Measurements from ENCODE around the gene TIMM22.

TIMM22 gene

DNA sequence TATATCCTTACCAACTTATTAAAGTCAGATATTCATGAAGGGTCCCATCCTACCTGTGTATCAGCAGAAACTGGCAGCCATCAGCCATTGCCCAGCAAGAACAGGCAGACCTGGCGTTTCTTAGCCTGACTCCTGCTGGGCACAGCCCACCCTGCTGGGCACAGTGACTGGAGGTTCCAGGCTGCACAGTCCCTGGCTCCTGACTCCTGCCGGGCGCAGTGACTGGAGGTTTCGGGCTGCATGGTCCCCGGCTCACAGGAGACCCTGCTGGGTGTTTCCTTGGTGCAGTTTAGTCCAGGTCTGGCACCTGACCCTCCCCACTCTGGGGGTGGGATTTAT is 6.7 kb downstream of the TIMM22 start:
- Histone ChIP-seq H3K9me2 (replicated peaks; ENCODE audit: control insufficient read depth, low read length) (no peaks in the 10 kb centered on the region), H3K27me3 (ENCODE audit: control insufficient read depth, low read length) (no peaks in the 10 kb centered on the region), H3K27ac (ENCODE audit: low read depth, low read length) (no peak overlapping the region), H3K4me1 (ENCODE audit: control insufficient read depth, low read length) (peaks cover 10% of the 10 kb centered on the region), H3K9me3 (ENCODE audit: control insufficient read depth, insufficient read depth, low read length) (no peaks in the 10 kb centered on the region), H3K79me2 (ENCODE audit: control insufficient read depth, low read length) (peaks cover 12% of the 10 kb centered on the region), H3F3A (ENCODE audit: control insufficient read depth, insufficient read depth) (peaks cover 26% of the 10 kb centered on the region), H3K4me2 (ENCODE audit: low read length) (no peak overlapping the region), H4K20me1 (ENCODE audit: control insufficient read depth, insufficient read depth, low read depth, low read length) (peaks cover 18% of the 10 kb centered on the region; the same call in 1 of the 2 replicates), H3K4me3 (ENCODE audit: low read length) (no peak overlapping the region), H3K36me3 (ENCODE audit: control insufficient read depth, low read length) (peaks cover 89% of the 10 kb centered on the region)
- no peak for TF ChIP-seq EZH2phosphoT487 (IDR thresholded peaks at IDR 0.05; ENCODE audit: borderline replicate concordance, low read length)
- TF ChIP-seq, protein P1, sequence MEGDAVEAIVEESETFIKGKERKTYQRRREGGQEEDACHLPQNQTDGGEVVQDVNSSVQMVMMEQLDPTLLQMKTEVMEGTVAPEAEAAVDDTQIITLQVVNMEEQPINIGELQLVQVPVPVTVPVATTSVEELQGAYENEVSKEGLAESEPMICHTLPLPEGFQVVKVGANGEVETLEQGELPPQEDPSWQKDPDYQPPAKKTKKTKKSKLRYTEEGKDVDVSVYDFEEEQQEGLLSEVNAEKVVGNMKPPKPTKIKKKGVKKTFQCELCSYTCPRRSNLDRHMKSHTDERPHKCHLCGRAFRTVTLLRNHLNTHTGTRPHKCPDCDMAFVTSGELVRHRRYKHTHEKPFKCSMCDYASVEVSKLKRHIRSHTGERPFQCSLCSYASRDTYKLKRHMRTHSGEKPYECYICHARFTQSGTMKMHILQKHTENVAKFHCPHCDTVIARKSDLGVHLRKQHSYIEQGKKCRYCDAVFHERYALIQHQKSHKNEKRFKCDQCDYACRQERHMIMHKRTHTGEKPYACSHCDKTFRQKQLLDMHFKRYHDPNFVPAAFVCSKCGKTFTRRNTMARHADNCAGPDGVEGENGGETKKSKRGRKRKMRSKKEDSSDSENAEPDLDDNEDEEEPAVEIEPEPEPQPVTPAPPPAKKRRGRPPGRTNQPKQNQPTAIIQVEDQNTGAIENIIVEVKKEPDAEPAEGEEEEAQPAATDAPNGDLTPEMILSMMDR (IDR thresholded peaks at IDR 0.05; ENCODE audit: low read depth, low read length, poor library complexity, severe bottlenecking), result no peak

DNA sequence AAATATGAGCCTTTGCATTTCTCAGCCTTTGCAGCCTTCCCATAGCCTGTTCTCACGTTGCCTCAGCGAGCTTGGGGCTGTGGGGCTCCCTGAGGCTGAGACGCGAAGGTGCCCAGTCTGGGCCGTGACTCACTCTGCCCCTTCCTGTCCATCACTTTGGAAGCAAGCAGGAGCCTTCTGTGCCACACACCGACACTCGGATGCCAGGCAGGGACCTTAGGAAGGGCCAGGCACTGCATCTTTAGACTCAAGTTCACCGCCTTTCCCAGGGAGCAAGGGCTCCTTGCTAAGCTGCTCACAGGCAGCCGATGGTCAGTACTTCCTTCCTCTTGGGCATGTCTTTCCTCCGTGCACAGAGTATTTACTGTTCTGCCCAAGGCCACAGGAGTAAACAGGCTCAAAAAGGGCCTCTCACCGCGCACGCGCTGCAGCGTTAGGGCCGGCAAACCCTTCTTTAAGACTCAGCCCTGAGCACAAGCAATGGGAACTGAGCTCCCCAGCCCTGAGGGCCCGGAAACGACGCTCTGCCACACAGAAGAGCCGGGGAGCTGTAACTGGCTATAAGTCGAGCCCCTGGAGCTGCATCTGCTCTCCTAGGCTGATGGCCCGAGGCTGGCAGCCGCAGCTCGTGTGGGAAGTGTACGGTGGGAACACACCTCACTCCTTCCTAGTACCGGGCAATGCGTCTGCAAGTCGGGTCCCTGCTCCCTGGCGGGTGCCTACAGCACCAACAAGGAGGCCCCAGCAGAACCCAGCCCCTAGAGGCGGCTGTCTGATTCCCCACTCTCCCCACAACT is 7.2 kb downstream of the TIMM22 start:
- no peak for TF ChIP-seq EZH2phosphoT487 (IDR thresholded peaks at IDR 0.05; ENCODE audit: borderline replicate concordance, low read length)
- TF ChIP-seq, protein P1 (IDR thresholded peaks at IDR 0.05; ENCODE audit: low read depth, low read length, poor library complexity, severe bottlenecking), result no peak
- no peaks in the 10 kb centered on the region for H3K27me3 ChIP-seq (ENCODE audit: control insufficient read depth, low read length)
- H3K9me2 ChIP-seq (replicated peaks; ENCODE audit: control insufficient read depth, low read length), result no peaks in the 10 kb centered on the region
- no peak overlapping the region for H3K27ac ChIP-seq (ENCODE audit: low read depth, low read length)
- H3K4me1 ChIP-seq (ENCODE audit: control insufficient read depth, low read length), result peaks cover 5% of the 10 kb centered on the region
- peaks cover 21% of the 10 kb centered on the region for H3F3A ChIP-seq (ENCODE audit: control insufficient read depth, insufficient read depth)
- H3K36me3 ChIP-seq (ENCODE audit: control insufficient read depth, low read length), result peaks cover 91% of the 10 kb centered on the region
- H3K9me3 ChIP-seq (ENCODE audit: control insufficient read depth, insufficient read depth, low read length), result no peaks in the 10 kb centered on the region
- no peak overlapping the region for H3K4me3 ChIP-seq (ENCODE audit: low read length)
- peaks cover 16% of the 10 kb centered on the region; the same call in 1 of the 2 replicates for H4K20me1 ChIP-seq (ENCODE audit: control insufficient read depth, insufficient read depth, low read depth, low read length)
- peaks cover 7% of the 10 kb centered on the region for H3K79me2 ChIP-seq (ENCODE audit: control insufficient read depth, low read length)
- H3K4me2 ChIP-seq (ENCODE audit: low read length), result no peak overlapping the region

DNA sequence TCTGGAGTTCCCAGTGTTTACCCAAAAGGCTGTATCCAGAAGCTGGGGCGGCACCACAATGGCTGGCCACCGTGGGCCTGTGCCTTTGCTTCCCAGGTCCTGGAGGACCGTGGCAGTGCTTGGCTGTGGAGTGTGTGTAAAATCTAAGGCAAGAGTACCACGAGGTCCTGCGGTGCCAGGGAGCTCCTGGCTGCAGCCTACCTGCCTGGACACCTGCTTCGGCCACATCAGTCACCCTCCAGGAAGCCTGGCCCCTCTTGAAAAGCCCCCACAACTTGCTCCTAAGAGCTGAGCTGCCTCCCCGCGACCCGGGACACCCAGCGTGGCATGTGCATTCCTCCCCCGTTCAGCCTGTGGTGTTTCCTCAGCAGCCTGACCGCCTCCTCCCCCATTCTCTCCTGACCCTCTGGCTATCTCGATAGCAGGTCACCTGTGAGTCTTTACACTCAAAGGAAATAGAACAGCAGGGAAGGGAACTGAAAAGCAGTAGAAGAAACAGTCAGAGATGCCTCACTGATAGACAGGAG is 7.9 kb downstream of the TIMM22 start:
- Histone ChIP-seq H3K4me3 (ENCODE audit: low read length) (no peak overlapping the region), H3K4me1 (ENCODE audit: control insufficient read depth, low read length) (no peaks in the 10 kb centered on the region), H3K9me3 (ENCODE audit: control insufficient read depth, insufficient read depth, low read length) (no peaks in the 10 kb centered on the region), H4K20me1 (ENCODE audit: control insufficient read depth, insufficient read depth, low read depth, low read length) (peaks cover 16% of the 10 kb centered on the region; the same call in 1 of the 2 replicates), H3K27me3 (ENCODE audit: control insufficient read depth, low read length) (no peaks in the 10 kb centered on the region), H3K79me2 (ENCODE audit: control insufficient read depth, low read length) (0 out of 2 replicates have a peak, but pooled peaks cover 2% of the 10 kb centered on the region), H3K9me2 (replicated peaks; ENCODE audit: control insufficient read depth, low read length) (no peaks in the 10 kb centered on the region), H3K36me3 (ENCODE audit: control insufficient read depth, low read length) (peaks cover 93% of the 10 kb centered on the region), H3K4me2 (ENCODE audit: low read length) (no peak overlapping the region), H3K27ac (ENCODE audit: low read depth, low read length) (no peak overlapping the region), H3F3A (ENCODE audit: control insufficient read depth, insufficient read depth) (peaks cover 15% of the 10 kb centered on the region)
- no peak for TF ChIP-seq EZH2phosphoT487 (IDR thresholded peaks at IDR 0.05; ENCODE audit: borderline replicate concordance, low read length)
- TF ChIP-seq, protein P1 (IDR thresholded peaks at IDR 0.05; ENCODE audit: low read depth, low read length, poor library complexity, severe bottlenecking), result no peak
